Mesenchymal stem cell (in vitro differentiated cells and primary cell): ENCODE results near the gene ZBTB11.

ENCODE experiments used
- DNase-seq: peaks from one replicate; pipeline ENCODE4 v3.0.0-alpha.2; 2013
- H2AFZ ChIP-seq: one replicate; pipeline ENCODE4 v1.6.1; 2013; ENCODE audit warnings: low read depth, mild to moderate bottlenecking, control low read depth, inconsistent platforms, low read length, moderate library complexity
- H2AK5ac ChIP-seq: 2 replicates; pipeline ENCODE4 v1.6.1; 2013; ENCODE audit warnings: low read length, moderate library complexity, mild to moderate bottlenecking, inconsistent platforms; ENCODE audit not compliant: severe bottlenecking
- H2BK120ac ChIP-seq: one replicate; pipeline ENCODE4 v1.6.1; 2013; ENCODE audit warnings: low read depth, mild to moderate bottlenecking, inconsistent platforms, low read length, moderate library complexity
- H2BK12ac ChIP-seq, 2 experiments: one replicate each; pipeline ENCODE4 v1.6.1; 2013; ENCODE audit warnings: inconsistent platforms in 2 of 2, low read length in 2 of 2, mild to moderate bottlenecking in 2 of 2, moderate library complexity in 2 of 2, control low read depth in 1 of 2
- H2BK15ac ChIP-seq: one replicate; pipeline ENCODE4 v1.6.1; 2013; ENCODE audit warnings: mild to moderate bottlenecking, low read depth, inconsistent platforms; ENCODE audit not compliant: poor library complexity, severe bottlenecking
- H2BK5ac ChIP-seq: 2 replicates; pipeline ENCODE4 v1.6.1; 2013; ENCODE audit warnings: low read depth, mild to moderate bottlenecking, low read length, control low read depth, inconsistent platforms; ENCODE audit not compliant: poor library complexity, severe bottlenecking
- H3K14ac ChIP-seq, 2 experiments: one replicate each; pipeline ENCODE4 v1.6.1; 2013; ENCODE audit warnings: inconsistent platforms in 2 of 2, low read length in 2 of 2, control low read depth in 1 of 2, mild to moderate bottlenecking in 1 of 2, moderate library complexity in 1 of 2
- H3K18ac ChIP-seq, 2 experiments: one replicate each; pipeline ENCODE4 v1.6.1; 2013; ENCODE audit warnings: inconsistent platforms in 2 of 2, low read length in 2 of 2, control low read depth in 1 of 2, low read depth in 1 of 2, mild to moderate bottlenecking in 1 of 2
- H3K23ac ChIP-seq, 2 experiments: one replicate each; pipeline ENCODE4 v1.6.1; 2013; ENCODE audit warnings: inconsistent platforms in 2 of 2, low read length in 2 of 2, mild to moderate bottlenecking in 2 of 2, moderate library complexity in 2 of 2, control low read depth in 1 of 2
- H3K27ac ChIP-seq: 2 replicates; pipeline ENCODE4 v1.5.1; 2013; ENCODE audit warnings: mild to moderate bottlenecking, moderate library complexity, low read length, control low read depth, inconsistent platforms; ENCODE audit not compliant: poor library complexity, severe bottlenecking
- H3K27me3 ChIP-seq, 2 experiments: 2 replicates each; pipeline versions ENCODE4 v1.6.1 to v1.7.0; 2013; ENCODE audit warnings: low read length in 2 of 2, mild to moderate bottlenecking in 2 of 2, moderate library complexity in 2 of 2, control low read depth in 1 of 2, inconsistent platforms in 1 of 2; ENCODE audit not compliant: control insufficient read depth in 1 of 2, insufficient read depth in 1 of 2
- H3K36me3 ChIP-seq, 2 experiments: 2 replicates each; pipeline versions ENCODE4 v1.6.1 to v1.7.0; 2013; ENCODE audit warnings: low read length in 2 of 2, control low read depth in 1 of 2, inconsistent platforms in 1 of 2, low read depth in 1 of 2, mild to moderate bottlenecking in 1 of 2; ENCODE audit not compliant: insufficient read depth in 2 of 2, control insufficient read depth in 1 of 2
- H3K4ac ChIP-seq, 2 experiments: one replicate each; pipeline ENCODE4 v1.6.1; 2013; ENCODE audit warnings: inconsistent platforms in 2 of 2, low read length in 2 of 2, mild to moderate bottlenecking in 2 of 2, moderate library complexity in 2 of 2, control low read depth in 1 of 2, low read depth in 1 of 2
- H3K4me1 ChIP-seq: 2 replicates; pipeline ENCODE4 v1.6.1; 2013; ENCODE audit warnings: low read depth, low read length, control low read depth; ENCODE audit not compliant: control insufficient read depth, insufficient read depth
- H3K4me2 ChIP-seq: 2 replicates; pipeline ENCODE4 v1.6.1; 2013; ENCODE audit warnings: low read length, mild to moderate bottlenecking, inconsistent platforms; ENCODE audit not compliant: poor library complexity, severe bottlenecking
- H3K4me3 ChIP-seq, 2 experiments: 2 replicates each; pipeline versions ENCODE4 v1.5.1 to v1.7.0; 2013; ENCODE audit warnings: low read length in 2 of 2, mild to moderate bottlenecking in 2 of 2, control low read depth in 1 of 2, low read depth in 1 of 2; ENCODE audit not compliant: insufficient read depth in 1 of 2
- H3K79me1 ChIP-seq: replicated peaks from 2 replicates; pipeline ENCODE4 v1.6.1; 2013; ENCODE audit warnings: mild to moderate bottlenecking, control low read depth, low read length, inconsistent platforms; ENCODE audit not compliant: poor library complexity, severe bottlenecking
- H3K9ac ChIP-seq: 2 replicates; pipeline ENCODE4 v1.7.0; 2013; ENCODE audit warnings: mild to moderate bottlenecking, low read length, moderate library complexity
- H3K9me3 ChIP-seq: 2 replicates; pipeline ENCODE4 v1.7.0; 2013; ENCODE audit warnings: mild to moderate bottlenecking, low read length; ENCODE audit not compliant: control insufficient read depth
- H4K8ac ChIP-seq: one replicate; pipeline ENCODE4 v1.6.1; 2013; ENCODE audit warnings: inconsistent platforms, mild to moderate bottlenecking, low read length, moderate library complexity
- H4K91ac ChIP-seq: one replicate; pipeline ENCODE4 v1.6.1; 2013; ENCODE audit warnings: mild to moderate bottlenecking, low read length, inconsistent platforms
- WGBS: methylation state at CpG from one replicate; pipeline ENCODE4 v1.1.7; 2013; ENCODE audit warnings: mixed read lengths; 5-methylcytosine and 5-hydroxymethylcytosine counted together

The ZBTB11 gene

DNA sequence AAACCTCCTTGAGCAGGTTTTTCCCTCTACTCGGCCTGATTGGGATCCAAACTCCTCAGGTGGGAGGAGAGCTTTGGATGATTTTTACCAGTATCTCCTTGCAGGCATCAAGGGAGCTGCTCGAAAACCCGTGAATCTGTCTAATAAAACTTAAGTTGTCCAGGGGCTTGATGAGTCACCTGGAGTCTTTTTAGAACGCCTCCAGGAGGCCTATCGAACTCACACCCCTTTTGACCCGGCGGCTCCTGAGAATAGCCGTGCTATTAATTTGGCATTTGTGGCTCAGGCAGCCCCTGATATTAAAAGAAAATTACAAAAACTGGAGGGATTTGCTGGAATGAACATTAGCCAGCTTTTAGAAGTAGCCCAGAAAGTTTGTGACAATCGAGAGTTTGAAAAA, 41.6 kb downstream of the ZBTB11 start:
- no peak overlapping the region for H2AK5ac ChIP-seq
- H3K4me3 ChIP-seq = no peak overlapping the region
- no peak overlapping the region for H2BK12ac ChIP-seq
- H3K27ac ChIP-seq = no peak overlapping the region
- no peak overlapping the region for H2AFZ ChIP-seq
- no peak overlapping the region for H3K9ac ChIP-seq
- H2BK120ac ChIP-seq = no peak overlapping the region
- 84% methylated on average over 9 of the region's 9 CpGs for WGBS
- DNase-seq = no peak
- no peak overlapping the region for H3K14ac ChIP-seq
- no peak overlapping the region for H4K8ac ChIP-seq
- no peaks in the 10 kb centered on the region for H3K9me3 ChIP-seq
- no peaks in the 10 kb centered on the region for H3K79me1 ChIP-seq
- no peak overlapping the region for H3K4me2 ChIP-seq
- H3K23ac ChIP-seq = no peak overlapping the region
- H3K36me3 ChIP-seq = no peaks in the 10 kb centered on the region
- H3K4ac ChIP-seq = no peak overlapping the region
- H3K18ac ChIP-seq = no peak overlapping the region
- no peak overlapping the region for H2BK5ac ChIP-seq
- H2BK15ac ChIP-seq = no peak overlapping the region
- no peak overlapping the region for H4K91ac ChIP-seq
- H3K27me3 ChIP-seq = peaks cover 0 to 9% of the 10 kb centered on the region in 2 experiments
- peaks cover 4% of the 10 kb centered on the region for H3K4me1 ChIP-seq

DNA sequence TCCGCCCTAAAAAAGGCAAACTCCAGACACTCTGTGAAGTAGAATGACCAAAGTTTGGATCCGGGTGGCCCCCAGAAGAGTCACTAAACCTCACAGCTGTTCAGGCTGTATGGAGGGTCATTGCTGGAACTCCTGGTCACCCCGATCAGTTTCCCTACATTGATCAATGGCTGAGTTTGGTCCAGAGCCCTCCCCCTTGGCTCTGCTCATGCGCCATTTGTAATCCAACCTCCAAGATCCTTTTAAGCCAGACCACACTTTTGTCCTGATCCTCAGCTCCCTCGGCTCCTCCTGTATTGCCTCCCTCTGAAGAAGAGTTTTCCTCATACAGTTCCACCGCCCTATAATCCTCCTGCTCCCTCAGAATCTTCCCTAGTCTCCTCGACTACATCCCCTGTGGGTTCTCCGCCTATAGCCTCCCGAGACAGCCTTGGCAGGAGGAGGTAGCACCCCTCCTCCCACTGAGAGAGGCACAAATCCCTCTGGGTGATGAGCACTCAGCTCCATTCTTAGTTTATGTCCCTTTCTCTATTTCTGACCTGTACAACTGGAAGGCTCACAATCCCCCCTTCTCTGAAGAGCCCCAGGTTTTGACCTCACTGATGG, 42.2 kb downstream of the ZBTB11 start:
- H3K23ac ChIP-seq = no peak overlapping the region

DNA sequence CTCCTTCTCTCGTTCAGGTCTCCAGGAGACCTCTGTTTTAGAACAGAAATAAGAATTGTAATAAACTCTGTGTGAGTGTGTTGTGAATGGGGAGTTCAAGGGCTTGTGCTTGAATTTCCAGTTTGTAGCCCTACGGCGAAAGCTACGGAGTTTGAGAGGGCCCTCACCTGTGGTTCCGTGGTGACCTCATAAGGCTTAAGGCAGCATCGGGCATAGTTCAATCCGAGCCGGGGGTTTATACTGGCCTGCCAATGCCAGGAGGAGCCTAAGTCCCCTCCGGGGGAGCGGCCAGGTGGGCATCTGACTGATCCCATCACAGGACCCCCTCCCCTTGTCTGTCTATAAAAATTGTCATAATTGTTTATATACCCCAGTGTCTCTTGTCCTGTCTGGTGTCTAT, 43.7 kb downstream of the ZBTB11 start:
- no peak overlapping the region for H2BK12ac ChIP-seq
- no peak overlapping the region for H3K4me3 ChIP-seq
- H3K4ac ChIP-seq = no peak overlapping the region
- H2BK120ac ChIP-seq = no peak overlapping the region
- no peak overlapping the region for H4K91ac ChIP-seq
- H3K23ac ChIP-seq = no peak overlapping the region
- peaks cover 3% of the 10 kb centered on the region for H3K4me1 ChIP-seq
- no peaks in the 10 kb centered on the region for H3K79me1 ChIP-seq
- no peaks in the 10 kb centered on the region for H3K36me3 ChIP-seq
- no peak overlapping the region for H3K27ac ChIP-seq
- no peaks in the 10 kb centered on the region for H3K9me3 ChIP-seq
- no peak overlapping the region for H2AK5ac ChIP-seq
- WGBS = 96% methylated on average over 7 of the region's 10 CpGs
- no peak overlapping the region for H3K4me2 ChIP-seq
- no peak overlapping the region for H3K18ac ChIP-seq
- H2BK5ac ChIP-seq = no peak overlapping the region
- no peak for DNase-seq
- H4K8ac ChIP-seq = no peak overlapping the region
- peaks cover 0 to 9% of the 10 kb centered on the region in 2 experiments for H3K27me3 ChIP-seq
- no peak overlapping the region for H2BK15ac ChIP-seq
- no peak overlapping the region for H3K9ac ChIP-seq
- no peak overlapping the region for H2AFZ ChIP-seq
- no peak overlapping the region for H3K14ac ChIP-seq

More for the DNA sequence above, 42.2 kb downstream of the ZBTB11 start:
- DNase-seq = no peak
- Histone ChIP-seq H3K9ac (no peak overlapping the region), H3K4me1 (peaks cover 4% of the 10 kb centered on the region), H3K27me3 (peaks cover 0 to 9% of the 10 kb centered on the region in 2 experiments), H4K8ac (no peak overlapping the region), H3K4ac (no peak overlapping the region), H3K9me3 (no peaks in the 10 kb centered on the region), H2BK120ac (no peak overlapping the region), H4K91ac (no peak overlapping the region), H2BK12ac (no peak overlapping the region), H3K4me2 (no peak overlapping the region), H3K18ac (no peak overlapping the region), H2AK5ac (no peak overlapping the region), H3K4me3 (no peak overlapping the region), H2BK5ac (no peak overlapping the region), H3K14ac (no peak overlapping the region), H3K27ac (no peak overlapping the region), H2AFZ (no peak overlapping the region), H2BK15ac (no peak overlapping the region), H3K79me1 (no peaks in the 10 kb centered on the region), H3K36me3 (no peaks in the 10 kb centered on the region)
- WGBS = 89% methylated on average over 9 of the region's 9 CpGs

DNA sequence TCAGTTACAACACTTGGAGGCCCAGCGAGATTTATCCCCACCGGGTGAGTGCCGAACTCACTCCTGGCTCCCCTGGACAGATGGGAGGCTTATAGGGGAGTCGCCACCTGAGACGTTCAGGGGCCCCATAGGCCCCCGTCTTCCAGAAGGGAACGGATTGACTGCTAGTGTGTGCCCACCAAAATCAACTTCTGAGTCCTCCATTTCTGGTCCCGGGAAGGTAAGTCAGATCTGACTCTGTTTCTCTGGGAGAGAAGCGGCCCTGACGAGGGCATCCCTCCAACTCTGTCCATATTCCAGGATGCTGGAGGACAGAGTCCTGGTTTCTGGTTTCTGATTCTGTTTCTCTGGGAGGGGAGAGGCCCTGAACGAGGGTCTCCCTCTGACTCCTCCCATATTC, 44.3 kb downstream of the ZBTB11 start:
- no peak overlapping the region for H4K8ac ChIP-seq
- peaks cover 2% of the 10 kb centered on the region for H3K4me1 ChIP-seq

More for the DNA sequence above, 44.3 kb downstream of the ZBTB11 start:
- Histone ChIP-seq H2AK5ac (no peak overlapping the region), H2BK12ac (no peak overlapping the region), H3K4me2 (no peak overlapping the region), H3K79me1 (no peaks in the 10 kb centered on the region), H3K14ac (no peak overlapping the region), H2AFZ (no peak overlapping the region), H3K4ac (no peak overlapping the region), H3K36me3 (no peaks in the 10 kb centered on the region), H3K4me3 (no peak overlapping the region), H3K9ac (no peak overlapping the region), H2BK5ac (no peak overlapping the region), H3K27ac (no peak overlapping the region), H3K23ac (no peak overlapping the region), H3K18ac (no peak overlapping the region), H3K27me3 (peaks cover 0 to 9% of the 10 kb centered on the region in 2 experiments), H3K9me3 (no peaks in the 10 kb centered on the region), H2BK15ac (no peak overlapping the region), H4K91ac (no peak overlapping the region), H2BK120ac (no peak overlapping the region)
- no peak for DNase-seq
- 82% methylated on average over 8 of the region's 11 CpGs for WGBS
